Caco-2 (cell line): ENCODE data around the gene SLC12A9. TPM values are rescaled to one million over a fixed set of nuclear protein-coding genes. Genes with fewer than 3 reads are reported as not detected.

Experiments
- BruUV-seq: library from RNA; stranded (reverse); fragments of 400-500 nt; replicated peaks from 2 replicates; lab custom pipeline; 2021; lab: Mats Ljungman, UMichigan
- CTCF ChIA-PET: fragments of 300-600 bp; sonication (Branson Sonifier 250); formaldehyde crosslinking; loops from one replicate; lab custom pipeline; 2022; ENCODE audit warnings: antibody characterized with exemption; lab: Charles Lee
- POLR2A ChIA-PET: fragments of 300-600 bp; sonication (Branson Sonifier 250); formaldehyde crosslinking; loops from one replicate; lab custom pipeline; 2022; ENCODE audit warnings: antibody characterized with exemption; lab: Charles Lee
- DNase-seq, 2 experiments: peaks; one replicate each; pipeline versions ENCODE4 v3.0.0 to v3.0.0-alpha.2; 2020 to 2022
- H3K27me3 ChIP-seq: replicated peaks from 2 replicates; pipeline ENCODE4 v1.6.0; 2011; ENCODE audit warnings: low read length; ENCODE audit not compliant: control insufficient read depth, insufficient read depth
- H3K36me3 ChIP-seq: 2 replicates; pipeline ENCODE4 v1.5.1; 2011; ENCODE audit warnings: low read length; ENCODE audit not compliant: control insufficient read depth, insufficient read depth
- H3K4me1 ChIP-seq: fragments of 250-450 bp; sonication (Bioruptor Pico); 2 replicates; pipeline ENCODE4 v1.5.1; 2020; ENCODE audit warnings: mild to moderate bottlenecking
- H3K4me3 ChIP-seq: 2 replicates; pipeline ENCODE4 v1.5.1; 2011; ENCODE audit warnings: low read depth, mild to moderate bottlenecking, control low read depth, low read length
- H3K9me3 ChIP-seq: fragments of 250-450 bp; sonication (Bioruptor Pico); 2 replicates; pipeline ENCODE4 v1.5.1; 2020; ENCODE audit warnings: mild to moderate bottlenecking, moderate library complexity
- H3K27ac Mint-ChIP-seq: one replicate; pipeline ENCODE4 v1.8.0; 2022; ENCODE audit warnings: mixed read lengths; ENCODE audit not compliant: unreplicated experiment
- H3K27me3 Mint-ChIP-seq: one replicate; pipeline ENCODE4 v1.8.0; 2022; ENCODE audit warnings: mixed read lengths; ENCODE audit not compliant: insufficient read depth, unreplicated experiment
- H3K36me3 Mint-ChIP-seq: one replicate; pipeline ENCODE4 v1.8.0; 2022; ENCODE audit warnings: mild to moderate bottlenecking, mixed read lengths; ENCODE audit not compliant: insufficient read depth, unreplicated experiment
- H3K4me1 Mint-ChIP-seq: one replicate; pipeline ENCODE4 v1.8.0; 2022; ENCODE audit warnings: low read depth, mixed read lengths; ENCODE audit not compliant: unreplicated experiment
- H3K4me3 Mint-ChIP-seq: one replicate; pipeline ENCODE4 v1.8.0; 2022; ENCODE audit warnings: mild to moderate bottlenecking, moderate library complexity, mixed read lengths; ENCODE audit not compliant: unreplicated experiment
- H3K9me3 Mint-ChIP-seq: one replicate; pipeline ENCODE4 v1.8.0; 2022; ENCODE audit warnings: mixed read lengths; ENCODE audit not compliant: unreplicated experiment
- CTCF ChIP-seq, 2 experiments: fragments of 200-600 bp in 1 of 2; IDR thresholded peaks; 1 replicate in 1 of 2; 2 replicates in 1 of 2; pipeline versions ENCODE4 v1.5.1 to v1.8.0; 2011 to 2022; ENCODE audit warnings: antibody characterized with exemption in 1 of 2, control low read depth in 1 of 2, inconsistent platforms in 1 of 2, low read depth in 1 of 2, low read length in 1 of 2, mild to moderate bottlenecking in 1 of 2, moderate library complexity in 1 of 2; ENCODE audit not compliant: insufficient read depth in 1 of 2, severe bottlenecking in 1 of 2, unreplicated experiment in 1 of 2
- intact Hi-C: fragments of 100-400 bp; cut with micrococcal nuclease; formaldehyde crosslinking; loops from one replicate; pipeline ENCODE4 v1.10.0; 2022; ENCODE audit not compliant: unreplicated experiment
- total RNA-seq: library from RNA; stranded (reverse); gene quantifications from 2 replicates; pipeline ENCODE4 v1.2.3, GENCODE V29; 2022

The SLC12A9 gene
- total RNA-seq, 1 experiment from 2014 or later: 60.7 TPM

DNA sequence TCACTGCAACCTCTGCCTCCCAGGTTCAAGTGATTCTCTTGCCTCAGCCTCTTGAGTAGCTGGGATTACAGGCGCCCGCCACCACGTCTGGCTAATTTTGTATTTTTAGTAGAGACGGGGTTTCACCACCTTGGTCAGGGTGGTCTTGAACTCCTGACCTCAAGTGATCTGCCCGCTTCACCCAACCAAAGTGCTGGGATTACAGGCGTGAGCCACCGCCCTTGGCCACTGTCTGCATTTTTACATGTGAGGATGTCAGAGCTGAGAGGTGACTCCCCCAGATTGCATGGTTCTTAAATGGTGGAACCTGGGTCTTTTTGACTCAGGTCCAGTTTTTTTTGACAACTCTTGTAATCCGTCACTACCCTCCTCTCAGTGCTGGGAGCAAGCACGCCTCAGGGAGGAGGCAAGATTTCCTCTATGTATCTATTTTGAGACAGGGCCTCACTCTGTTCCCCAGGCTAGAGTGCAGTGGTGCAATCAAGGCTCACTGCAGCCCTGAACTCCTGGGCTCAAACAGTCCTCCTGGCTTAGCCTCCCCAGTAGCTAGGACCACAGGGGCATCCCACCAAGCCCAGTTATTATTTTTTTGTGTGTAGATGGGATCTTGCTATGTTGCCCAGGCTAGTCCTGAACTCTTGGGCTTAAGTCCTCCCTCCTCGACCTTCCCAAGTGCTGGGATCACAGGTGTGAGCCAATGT is 21.2 kb downstream of the SLC12A9 start:
- peak overlapping the region; percentile 81 for H3K4me3 ChIP-seq
- intact Hi-C loops: no loop called here
- Mint-ChIP-seq H3K36me3 (peaks cover 93% of the 10 kb centered on the region), H3K4me3 (peak overlapping the region; percentile 85), H3K4me1 (peaks cover 11% of the 10 kb centered on the region), H3K27me3 (no peaks in the 10 kb centered on the region), H3K27ac (peak overlapping the region; percentile 98), H3K9me3 (no peaks in the 10 kb centered on the region)
- DNase-seq: no peak
- BruUV-seq: no TSS peak
- H3K9me3 ChIP-seq: no peaks in the 10 kb centered on the region
- CTCF ChIA-PET: no interaction called here
- H3K36me3 ChIP-seq: no peaks in the 10 kb centered on the region; the same call in 1 of the 2 replicates
- TF ChIP-seq CTCF (IDR thresholded peaks at IDR 0.05; ENCODE audit: insufficient read depth in 1 of 2, low read depth in 1 of 2, low read length in 1 of 2, severe bottlenecking in 1 of 2, unreplicated experiment in 1 of 2): no peak
- peaks cover 15% of the 10 kb centered on the region; the same call in 1 of the 2 replicates for H3K4me1 ChIP-seq
- POLR2A ChIA-PET: no interaction called here
- H3K27me3 ChIP-seq: no peaks in the 10 kb centered on the region

DNA sequence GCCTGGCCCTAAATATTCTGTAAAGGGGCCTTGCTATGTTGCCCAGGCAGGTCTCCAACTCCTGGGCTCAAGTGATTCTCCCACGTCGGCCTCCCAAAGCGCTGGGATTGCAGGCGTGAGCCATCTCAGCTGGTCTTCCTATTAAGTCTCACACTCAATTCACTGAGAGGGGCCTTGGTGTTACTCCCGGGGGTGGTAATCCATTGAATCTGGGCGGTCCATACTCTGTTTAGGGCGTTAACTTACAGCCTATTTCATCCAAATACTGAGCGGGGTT is 21.7 kb downstream of the SLC12A9 start:
- no peaks in the 10 kb centered on the region for H3K27me3 Mint-ChIP-seq
- Histone ChIP-seq H3K9me3 (no peaks in the 10 kb centered on the region), H3K4me3 (peak overlapping the region; percentile 81), H3K27me3 (no peaks in the 10 kb centered on the region), H3K36me3 (no peaks in the 10 kb centered on the region; the same call in 1 of the 2 replicates), H3K4me1 (peaks cover 10% of the 10 kb centered on the region; the same call in 1 of the 2 replicates)
- peak overlapping the region; percentile 85 for H3K4me3 Mint-ChIP-seq
- DNase-seq: no peak
- H3K4me1 Mint-ChIP-seq: peaks cover 14% of the 10 kb centered on the region
- H3K9me3 Mint-ChIP-seq: no peaks in the 10 kb centered on the region
- intact Hi-C loops: no loop called here
- TF ChIP-seq CTCF (IDR thresholded peaks at IDR 0.05; ENCODE audit: insufficient read depth in 1 of 2, low read depth in 1 of 2, low read length in 1 of 2, severe bottlenecking in 1 of 2, unreplicated experiment in 1 of 2): no peak
- H3K27ac Mint-ChIP-seq: peak overlapping the region; percentile 98
- BruUV-seq: no TSS peak
- POLR2A ChIA-PET: no interaction called here
- CTCF ChIA-PET: no interaction called here
- H3K36me3 Mint-ChIP-seq: peaks cover 93% of the 10 kb centered on the region

- Histone ChIP-seq H3K4me1 (peaks cover 10% of the 10 kb centered on the region; the same call in 1 of the 2 replicates), H3K9me3 (no peaks in the 10 kb centered on the region), H3K36me3 (peaks cover under 1% of the 10 kb centered on the region; the same call in 1 of the 2 replicates), H3K27me3 (no peaks in the 10 kb centered on the region), H3K4me3 (peak within 1 kb of the TSS; percentile 81)
- peak; percentile 33 to 48 for TF ChIP-seq CTCF (IDR thresholded peaks at IDR 0.05; ENCODE audit: insufficient read depth in 1 of 2, low read depth in 1 of 2, low read length in 1 of 2, severe bottlenecking in 1 of 2, unreplicated experiment in 1 of 2)
- POLR2A ChIA-PET: interaction anchor here (0.7 to 1.4 kb wide), 15 partner anchors 12 to 446 kb away, joined by 3 to 76 read pairs (median 8); partner anchors contain the start of genes EPHB4, FBXO24, LRCH4 and MOSPD3
- CTCF ChIA-PET: interaction anchor here (0.6 to 1.8 kb wide), 9 partner anchors 15 to 302 kb away, joined by 3 to 22 read pairs (median 7); partner anchors contain the start of genes EPHB4, FBXO24, POP7 and SLC12A9
- H3K4me1 Mint-ChIP-seq: peaks cover 14% of the 10 kb centered on the region
- peaks cover 98% of the 10 kb centered on the region for H3K36me3 Mint-ChIP-seq
- intact Hi-C loops: loop anchor here (1.0 kb wide), 1 partner anchor 15 kb away; the partner anchor contains the start of gene UFSP1
- TSS peak; percentile 98 for BruUV-seq
- no peaks in the 10 kb centered on the region for H3K27me3 Mint-ChIP-seq
- H3K9me3 Mint-ChIP-seq: no peaks in the 10 kb centered on the region
- H3K4me3 Mint-ChIP-seq: peak within 1 kb of the TSS; percentile 85
- H3K27ac Mint-ChIP-seq: peak within 1 kb of the TSS; percentile 98
- DNase-seq: peak; percentile 98 to 99
Observed at GRCh38 chr7:100874577-100875355, 22.3 kb downstream of the SLC12A9 start, which contains the start of gene SRRT. Gene SRRT (plus strand): TSS chr7:100875103. CDS start chr7:100875591, 488 bp downstream.
